Renal cortical epithelial cell (primary cell): ENCODE data around the gene ZNF19. TPM values are rescaled to one million over a fixed set of nuclear protein-coding genes. Genes with fewer than 3 reads are reported as not detected.

Experiments
- DNase-seq: peaks from one replicate; pipeline ENCODE4 v3.0.0-alpha.2; 2011; ENCODE audit warnings: low read depth
- total RNA-seq: library from RNA; depleted of rRNA; stranded (reverse); fragments of >200 nt; gene quantifications from 2 replicates; pipeline ENCODE4 v1.2.3, GENCODE V29; 2014

Gene ZNF19
- total RNA-seq, 1 donor from 2014 or later = 8.9 TPM

- DNase-seq = no peak
Measured at GRCh38 chr16:71442051-71442440, 47.1 kb downstream of the ZNF19 start, which contains the start of gene TLE7. Gene TLE7 (minus strand): TSS chr16:71442054. CDS start chr16:71433324, 8,730 bp downstream.

DNA sequence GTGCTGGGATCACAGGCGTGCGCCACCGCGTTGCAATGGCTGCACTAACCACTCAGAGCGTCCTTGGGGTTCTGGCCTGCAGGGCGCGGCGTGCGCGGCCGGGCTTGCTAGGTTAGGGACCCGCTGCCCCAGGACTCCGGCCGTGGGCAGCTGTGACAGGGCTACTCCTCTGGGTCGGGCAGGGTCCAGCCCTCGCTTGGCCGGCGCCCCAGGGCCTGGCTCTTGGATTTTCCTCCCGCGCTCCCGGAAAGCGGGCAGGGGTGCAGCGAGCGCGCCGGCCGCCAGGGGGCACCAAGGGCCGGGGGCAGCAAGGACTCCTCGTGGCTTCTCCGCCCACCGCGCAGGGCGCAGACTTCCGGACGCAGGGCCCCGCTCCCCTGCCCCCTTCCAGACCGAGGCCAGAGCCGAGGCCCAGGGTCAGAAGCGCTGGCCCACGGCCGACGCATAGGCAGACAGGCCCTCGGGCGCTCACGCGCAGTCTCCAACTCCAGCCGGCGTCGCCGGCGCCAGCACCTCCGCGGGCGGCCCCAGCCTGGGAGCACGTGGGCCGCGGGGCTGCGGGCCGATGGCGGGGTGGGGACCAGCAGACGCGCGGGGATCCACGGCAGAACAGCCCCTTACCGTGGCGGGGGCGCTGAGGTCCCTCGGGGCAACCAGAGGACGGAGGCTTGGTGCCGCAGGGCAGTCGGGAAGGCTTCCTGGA lies 47.6 kb downstream of the ZNF19 start:
- DNase-seq = no peak

DNA sequence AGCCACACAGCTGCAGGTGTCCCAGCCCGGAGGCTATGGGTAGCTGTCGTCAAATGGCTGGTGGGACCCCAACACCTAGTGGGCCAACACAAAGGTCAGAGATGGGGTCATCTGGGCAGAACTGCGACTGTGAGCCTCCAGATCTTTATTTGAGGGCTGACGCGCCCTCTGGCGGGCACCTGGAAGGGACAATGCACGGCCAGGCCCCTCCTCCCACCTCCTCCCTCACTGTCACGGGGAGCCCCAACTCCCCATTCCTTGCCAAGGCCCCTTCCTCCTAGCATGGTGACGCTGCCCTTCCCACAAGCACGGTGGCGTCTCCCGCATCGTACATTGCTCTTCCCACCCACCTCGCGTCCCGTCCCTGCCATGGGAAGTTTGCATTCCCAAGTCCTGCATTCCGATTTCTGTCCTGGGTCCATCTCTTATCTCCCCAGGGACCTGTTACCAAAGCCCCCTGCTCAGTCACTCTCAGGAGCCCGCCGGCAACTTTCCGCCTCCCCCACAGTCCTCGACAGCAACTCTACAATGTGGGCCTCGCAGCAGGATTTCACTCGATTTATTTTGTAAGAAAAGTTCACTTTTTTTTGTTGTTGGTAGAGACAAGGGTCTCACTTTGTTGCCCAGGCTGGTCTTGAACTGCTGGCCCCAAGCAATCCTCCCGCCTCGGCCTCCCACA lies 48.3 kb downstream of the ZNF19 start:
- DNase-seq = no peak

- DNase-seq = peak; percentile 24
Measured at GRCh38 chr16:71439523-71439922, 49.6 kb downstream of the ZNF19 start.

GRCh38 chr16:71436473-71436872 lies 52.7 kb downstream of the ZNF19 start:
- no peak for DNase-seq

DNA sequence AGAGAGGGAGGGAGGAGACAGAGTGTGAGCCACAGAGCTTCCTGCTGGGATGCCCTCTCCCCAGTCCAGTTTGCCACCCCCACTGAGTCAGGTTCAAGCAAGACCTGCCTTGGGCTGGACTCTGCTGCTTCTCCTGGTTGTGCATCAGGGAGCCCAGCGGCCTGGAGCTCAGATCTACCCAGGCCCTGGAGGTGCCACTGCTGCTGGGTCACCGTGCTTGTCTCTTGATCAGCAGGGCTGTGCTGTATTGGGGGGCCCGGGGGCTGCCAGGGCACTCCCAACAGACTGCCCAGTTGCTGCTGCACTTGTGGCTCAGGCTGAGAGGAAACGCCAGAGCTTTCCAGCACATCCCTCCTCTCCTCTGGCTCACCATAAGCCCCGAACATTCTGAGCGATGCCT lies 56.2 kb downstream of the ZNF19 start:
- no peak for DNase-seq

- no peak for DNase-seq
Measured at GRCh38 chr16:71431991-71432390, 57.1 kb downstream of the ZNF19 start.

- DNase-seq = no peak
Measured at GRCh38 chr16:71431176-71431575, 57.9 kb downstream of the ZNF19 start.

DNA sequence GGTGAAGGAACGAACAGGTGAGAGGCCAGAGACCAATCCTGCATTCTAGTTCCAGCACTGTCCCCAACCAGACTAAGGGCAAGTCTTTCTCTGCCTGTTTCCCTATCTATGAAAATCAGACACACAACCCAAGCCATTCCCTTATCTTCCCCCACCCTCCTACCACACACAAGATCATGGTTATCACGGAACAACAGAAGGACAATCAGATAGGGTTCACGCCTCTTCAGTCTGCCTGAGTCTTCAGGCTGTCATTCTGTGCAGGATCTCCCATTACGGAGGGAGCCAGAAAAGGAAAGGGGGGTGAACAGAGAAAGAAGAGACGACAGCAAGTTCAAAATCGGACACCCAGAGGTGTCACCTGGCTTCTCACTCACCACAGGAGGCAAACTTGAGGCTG lies 58.4 kb downstream of the ZNF19 start:
- no peak for DNase-seq

DNA sequence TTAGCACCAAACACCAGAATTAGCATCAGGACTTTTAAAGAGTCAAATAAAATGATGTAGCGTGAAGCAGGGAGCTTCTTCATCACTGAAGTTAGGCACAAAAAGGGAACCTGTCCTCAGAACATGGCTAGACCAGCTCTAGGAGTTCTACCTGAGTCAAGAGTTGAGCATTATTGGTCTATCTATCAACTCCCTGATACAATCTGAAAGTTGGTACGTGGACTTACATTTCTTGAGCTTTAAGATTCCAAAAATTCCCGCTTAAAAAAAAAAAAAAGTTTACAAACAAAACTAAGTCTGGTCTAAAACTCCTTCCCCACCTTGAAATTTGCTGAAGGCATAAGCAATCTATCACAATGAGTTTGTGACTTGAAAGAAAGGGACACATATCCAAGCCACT lies 59.5 kb downstream of the ZNF19 start:
- no peak for DNase-seq

DNA sequence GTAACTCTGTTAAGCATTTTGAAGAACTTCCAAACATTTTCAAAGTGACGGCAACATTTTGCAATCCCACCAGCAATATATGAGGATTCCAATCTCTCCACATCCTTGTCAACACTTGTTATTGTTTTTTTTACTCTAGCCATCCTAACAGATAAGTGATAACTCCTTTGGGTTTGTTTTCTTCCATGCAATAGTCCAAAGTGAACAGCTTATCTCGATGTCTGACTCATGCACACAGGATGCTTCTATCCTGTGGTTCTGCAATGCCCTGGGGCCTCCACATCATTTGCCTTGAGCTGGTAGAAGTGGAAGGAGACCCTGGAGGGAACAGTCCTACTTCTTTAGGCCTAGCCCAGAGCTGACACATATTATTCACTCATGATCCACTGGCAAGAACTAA lies 60.2 kb downstream of the ZNF19 start:
- no peak for DNase-seq

GRCh38 chr16:71428385-71428784 lies 60.7 kb downstream of the ZNF19 start:
- DNase-seq = no peak

- no peak for DNase-seq
Measured at GRCh38 chr16:71426880-71427615, 62.1 kb downstream of the ZNF19 start.

DNA sequence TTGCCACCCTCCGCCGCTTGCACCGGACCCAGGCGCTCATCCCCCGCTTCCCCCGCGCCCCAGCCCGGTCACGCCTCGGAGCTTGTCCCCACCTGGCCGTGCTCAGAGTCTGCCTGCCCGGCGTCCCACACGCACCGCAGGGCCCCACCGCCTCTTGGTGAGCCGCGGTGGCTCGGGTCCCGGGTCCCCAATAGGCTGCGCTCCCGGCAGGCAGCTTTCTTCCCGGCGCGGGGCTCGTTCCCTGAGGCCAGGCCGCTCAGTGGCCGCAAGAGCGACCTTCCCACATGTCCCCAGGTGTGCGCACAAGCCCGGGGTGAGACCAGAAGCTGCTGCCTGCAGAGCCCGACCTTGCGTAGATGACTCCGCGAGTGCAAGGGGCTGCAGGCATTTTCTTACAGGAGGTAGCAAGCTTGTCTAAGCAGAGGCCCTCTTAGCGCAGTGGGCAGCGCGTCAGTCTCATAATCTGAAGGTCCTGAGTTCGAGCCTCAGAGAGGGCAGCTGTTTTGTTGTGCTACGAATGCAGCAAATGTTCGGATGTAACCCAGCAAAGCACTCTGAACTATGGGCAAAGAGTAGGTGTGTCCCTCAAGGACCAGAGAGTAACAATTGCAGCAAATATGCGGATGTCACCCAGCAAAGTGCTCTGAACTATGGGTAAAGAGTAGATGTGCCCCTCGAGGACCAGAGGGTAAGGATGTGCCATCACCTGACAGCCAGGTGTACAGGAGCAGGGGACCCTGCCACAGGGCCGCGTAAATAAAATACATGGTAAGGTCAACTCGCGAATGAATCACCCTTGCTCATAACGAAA lies 62.9 kb downstream of the ZNF19 start:
- DNase-seq = peak; percentile 76

DNA sequence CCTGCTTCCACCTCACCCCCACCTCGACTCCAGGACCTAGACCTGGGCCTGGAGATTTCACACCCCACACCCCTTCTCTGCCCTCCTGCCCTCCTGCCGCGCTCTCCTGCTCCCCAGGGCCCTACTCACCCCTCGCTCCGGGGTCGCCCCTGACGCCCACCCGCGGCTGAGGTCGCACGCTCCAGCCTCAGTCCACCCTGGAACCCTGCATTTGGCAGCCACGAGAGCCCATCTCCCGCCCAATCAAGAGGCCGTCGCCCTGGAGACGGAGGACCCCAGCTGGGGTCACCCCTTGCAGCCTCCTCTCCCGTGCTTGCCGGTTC lies 63.4 kb downstream of the ZNF19 start:
- DNase-seq = no peak

DNA sequence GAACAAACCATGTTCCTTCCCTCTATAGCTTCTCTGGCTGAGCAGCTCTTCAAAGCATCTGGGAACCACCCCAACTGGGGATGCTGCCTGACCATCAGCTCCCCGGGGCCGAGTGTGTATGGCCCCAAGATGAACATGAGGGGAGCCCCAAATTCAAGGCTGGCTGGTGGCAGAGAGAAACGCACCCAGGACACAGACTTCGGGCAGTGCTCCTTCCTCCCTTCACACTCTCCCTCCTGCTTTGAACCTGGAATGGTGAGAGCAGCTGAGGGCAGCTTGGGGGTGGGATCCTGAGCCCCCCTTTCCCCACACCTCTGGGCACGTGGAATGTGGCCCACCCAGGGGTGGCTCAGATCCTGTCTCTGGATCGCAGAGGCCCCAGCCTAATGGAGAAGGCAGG lies 64.5 kb downstream of the ZNF19 start:
- no peak for DNase-seq

DNA sequence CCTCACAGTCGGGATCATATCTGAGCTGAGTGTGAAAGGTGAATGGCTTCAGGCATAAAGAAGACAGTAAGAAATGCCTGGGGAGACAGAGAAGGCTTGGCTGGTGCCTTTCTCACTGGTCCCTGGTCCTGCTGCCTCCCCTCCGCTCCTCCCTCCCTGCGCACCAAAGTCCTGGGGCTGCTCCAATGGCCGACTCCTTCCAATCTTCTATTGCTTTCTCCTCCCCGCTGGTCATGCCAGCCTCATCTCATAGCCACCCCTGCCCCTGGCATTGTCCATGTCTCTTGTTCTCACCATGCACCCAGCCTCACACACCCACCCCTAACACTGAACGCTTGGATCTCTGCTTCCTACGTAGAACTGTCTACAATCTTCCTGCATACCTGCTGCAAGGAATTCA lies 65.3 kb downstream of the ZNF19 start:
- no peak for DNase-seq

Other genes with a start within 250 kb of the ZNF19 start
- 35.5 and 53.3 TPM in 2 replicates for gene CMTR2, start 199.9 kb downstream of the ZNF19 start, total RNA-seq
- not detected in 2 replicates for gene CALB2, start 130.6 kb downstream of the ZNF19 start, total RNA-seq
- not detected in 2 replicates for gene TLE7, start 47.3 kb downstream of the ZNF19 start, total RNA-seq
- gene ZNF23, start 27.1 kb downstream of the ZNF19 start, total RNA-seq = 5.9 and 10.5 TPM in 2 replicates
- not detected in 2 replicates for gene CHST4, start 37.1 kb upstream of the ZNF19 start, total RNA-seq
- gene TAT, start 87.8 kb upstream of the ZNF19 start, total RNA-seq = not detected in 2 replicates
- 0.89 and 4.5 TPM in 2 replicates for gene MARVELD3, start 136.9 kb upstream of the ZNF19 start, total RNA-seq
- 8.3 and 12.5 TPM in 2 replicates for gene PHLPP2, start 235.4 kb upstream of the ZNF19 start, total RNA-seq